HG03196 (cell line): Measurements from ENCODE around the gene GDNF.
A peak's percentile ranks its signal among the peaks of the same experiment; 100 is the strongest.

ENCODE experiments used
- ATAC-seq: cut with Tn5 transposase; IDR thresholded peaks from one replicate; pipeline ENCODE4 v1.9.1; 2021; ENCODE audit not compliant: unreplicated experiment

GDNF gene

GRCh38 chr5:37847978-37848425 is 8.2 kb upstream of the GDNF start:
- peak; percentile 69 for ATAC-seq

- ATAC-seq, result no peak
These were observed 7.0 kb upstream of the GDNF start for GRCh38 chr5:37846786-37847310.

- ATAC-seq, result no peak
These were observed 4.2 kb upstream of the GDNF start for GRCh38 chr5:37844009-37844408.

GRCh38 chr5:37842048-37842447 is 2.2 kb upstream of the GDNF start:
- ATAC-seq, result no peak

- ATAC-seq, result no peak
These were observed 1.4 kb upstream of the GDNF start for GRCh38 chr5:37841203-37841602.

GRCh38 chr5:37840053-37841034 is 503 bp upstream of the GDNF start:
- no peak for ATAC-seq

- ATAC-seq, result no peak
These were observed 904 bp downstream of the GDNF start for GRCh38 chr5:37838933-37839341.

GRCh38 chr5:37838152-37838932 is 1.5 kb downstream of the GDNF start:
- no peak for ATAC-seq

- ATAC-seq, result peak; percentile 71
These were observed 2.3 kb downstream of the GDNF start for GRCh38 chr5:37837414-37838032.

GRCh38 chr5:37836592-37837413 is 3.0 kb downstream of the GDNF start:
- no peak for ATAC-seq

GRCh38 chr5:37836235-37836591 is 3.6 kb downstream of the GDNF start:
- no peak for ATAC-seq

- no peak for ATAC-seq
These were observed 4.4 kb downstream of the GDNF start for GRCh38 chr5:37835380-37835973.

GRCh38 chr5:37834542-37835379 is 5.1 kb downstream of the GDNF start:
- ATAC-seq, result no peak

GRCh38 chr5:37833990-37834389 is 5.9 kb downstream of the GDNF start:
- ATAC-seq, result no peak

- ATAC-seq, result no peak
These were observed 7.9 kb downstream of the GDNF start for GRCh38 chr5:37831821-37832534.

GRCh38 chr5:37830348-37830747 is 9.5 kb downstream of the GDNF start:
- ATAC-seq, result no peak

- no peak for ATAC-seq
These were observed 14.4 kb downstream of the GDNF start for GRCh38 chr5:37825334-37825915.
